NCI-H1436 treated with DMSO at 0.1 percent for 48 hours (cell line): ENCODE measurements around the gene SUPT5H.
"Not testable (repeated sequence)": the region's sequence is repeated elsewhere in the genome, so short reads cannot be mapped to it uniquely, and the experiment has no call there.

Experiments
- DNase-seq: peaks from one replicate; lab custom pipeline; 2025; lab: John Stamatoyannopoulos, UW

SUPT5H gene

DNA sequence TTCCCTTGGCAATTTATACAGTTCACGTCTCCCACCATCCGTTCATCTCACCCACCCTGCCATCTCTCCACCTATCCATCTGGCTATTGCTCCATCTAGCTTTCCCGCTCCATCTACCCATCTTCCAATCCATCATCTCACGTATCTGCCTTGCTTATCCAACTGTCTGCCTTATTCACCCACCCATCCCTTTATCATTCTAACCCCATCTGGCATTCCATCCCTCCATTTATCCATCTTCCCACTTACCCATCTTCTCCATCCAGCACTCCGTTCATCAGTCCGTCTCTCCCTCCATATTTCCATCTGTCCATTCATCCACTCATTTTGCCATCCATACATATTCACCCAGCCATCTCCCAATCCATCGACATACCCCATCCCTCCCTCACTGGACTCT is 19.6 kb upstream of the SUPT5H start:
- DNase-seq = no peak

GRCh38 chr19:39426170-39426569 is 19.2 kb upstream of the SUPT5H start:
- DNase-seq = no peak

DNA sequence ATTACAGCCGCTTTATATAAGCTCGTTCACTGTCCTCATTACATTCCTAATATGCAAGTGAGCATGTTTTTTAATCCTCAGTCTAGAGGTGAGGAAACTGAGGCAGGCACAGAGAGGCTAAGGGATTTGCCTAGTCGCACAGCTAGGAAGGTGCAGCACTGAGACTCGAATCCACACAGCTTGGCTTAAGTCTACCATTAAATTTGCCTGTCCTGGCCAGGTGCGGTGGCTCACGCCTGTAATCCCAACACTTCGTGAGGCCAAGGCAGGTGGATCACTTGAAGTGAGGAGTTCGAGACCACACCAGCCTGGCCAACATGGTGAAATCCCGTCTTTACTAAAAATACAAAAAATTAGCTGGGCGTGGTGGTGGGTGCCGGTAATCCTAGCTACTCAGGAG is 17.7 kb upstream of the SUPT5H start:
- no peak for DNase-seq

- DNase-seq = no peak
Observed at GRCh38 chr19:39428283-39429112, 16.9 kb upstream of the SUPT5H start.

GRCh38 chr19:39430675-39431593 is 14.4 kb upstream of the SUPT5H start:
- DNase-seq = no peak

- DNase-seq = no peak
Observed at GRCh38 chr19:39432677-39433025, 12.7 kb upstream of the SUPT5H start.

- no peak for DNase-seq
Observed at GRCh38 chr19:39433480-39434079, 11.8 kb upstream of the SUPT5H start.

- DNase-seq = no peak
Observed at GRCh38 chr19:39434123-39435076, 11.0 kb upstream of the SUPT5H start.

DNA sequence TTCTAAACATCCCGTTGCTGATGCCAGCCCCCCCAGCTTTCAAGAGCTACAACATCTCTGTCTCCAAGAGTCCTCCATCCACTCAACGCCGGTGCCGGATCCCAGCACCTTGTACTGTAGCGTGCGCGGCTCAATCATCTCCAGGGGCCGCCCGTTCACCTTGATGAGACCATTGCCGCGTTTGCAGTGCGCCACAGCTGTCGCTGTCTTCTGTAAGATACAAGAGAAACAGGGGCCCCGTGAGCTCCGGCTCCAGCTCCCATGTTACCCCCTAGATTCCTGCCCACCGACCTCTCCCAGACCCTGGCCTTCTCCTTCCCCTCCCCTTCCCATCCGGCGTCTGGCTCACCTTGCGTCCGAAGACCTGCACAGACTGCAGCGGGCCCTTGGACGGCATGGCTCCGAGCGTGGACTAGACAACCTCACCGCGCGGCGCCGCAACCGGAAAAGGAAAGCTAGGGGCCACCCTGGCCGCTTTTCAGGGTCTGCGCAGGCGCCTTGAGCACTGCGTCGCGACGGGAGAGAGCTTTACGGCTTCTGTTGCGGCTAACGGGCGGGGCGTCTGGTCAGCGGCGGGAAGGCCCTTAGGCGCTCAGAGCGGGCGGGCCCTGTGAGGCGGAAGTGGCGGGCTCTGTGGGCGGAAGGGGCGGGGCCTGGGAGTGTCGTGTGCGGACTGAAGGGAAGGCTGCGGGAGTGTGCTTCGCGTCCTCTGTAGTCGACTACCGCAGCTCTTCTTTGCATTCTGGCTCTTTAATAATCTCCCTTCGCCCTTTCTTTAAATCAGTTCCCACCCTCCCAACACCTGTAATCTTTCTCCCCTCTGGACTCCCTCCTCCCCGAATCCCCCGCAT is 9.7 kb upstream of the SUPT5H start, which contains the start of gene RPS16:
TSS of gene RPS16 (minus strand) at position 451 of the 851 bp plus-strand sequence. CDS start at position 397, 54 bp downstream.
- peak; percentile 86 for DNase-seq

GRCh38 chr19:39436350-39436716 is 9.0 kb upstream of the SUPT5H start:
- DNase-seq = no peak

GRCh38 chr19:39438270-39438934 is 7.0 kb upstream of the SUPT5H start:
- DNase-seq = no peak

GRCh38 chr19:39444598-39445195 is 685 bp upstream of the SUPT5H start:
- DNase-seq = no peak

DNA sequence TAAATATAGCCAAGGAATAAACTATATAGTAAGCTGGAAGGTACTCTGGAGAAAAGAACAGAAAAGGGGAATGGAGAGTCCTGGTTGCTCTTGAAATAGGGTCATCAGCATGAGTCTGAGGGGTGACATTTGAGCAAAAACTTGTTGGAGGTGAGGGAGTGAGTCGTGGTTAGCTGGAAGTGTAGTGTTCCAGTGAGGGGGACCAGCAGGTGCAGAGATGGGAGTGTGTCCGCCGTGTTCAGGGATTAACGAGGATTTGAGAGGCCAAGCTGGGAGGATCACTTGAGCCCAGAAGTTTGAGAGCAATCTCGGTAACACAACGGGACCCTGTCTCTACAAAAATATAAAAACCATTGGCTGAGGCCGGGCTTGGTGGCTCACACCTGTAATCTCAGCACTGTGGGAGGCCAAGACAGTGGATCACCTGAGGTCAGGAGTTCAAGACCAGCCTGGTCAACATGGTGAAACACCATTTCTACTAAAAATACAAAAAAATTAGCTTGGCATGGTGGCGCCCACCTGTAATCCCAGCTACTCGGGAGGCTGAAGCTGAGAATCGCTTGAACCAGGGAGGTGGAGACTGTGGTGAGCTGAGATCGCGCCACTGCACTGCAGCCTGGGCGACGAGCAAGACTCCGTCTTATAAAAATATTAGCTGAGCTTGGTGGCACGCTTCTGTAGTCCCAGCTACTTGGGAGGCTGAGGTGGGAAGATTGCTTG is 1.1 kb downstream of the SUPT5H start:
- DNase-seq = no peak

GRCh38 chr19:39448271-39448670 is 2.9 kb downstream of the SUPT5H start:
- DNase-seq = no peak

GRCh38 chr19:39449116-39449797 is 3.9 kb downstream of the SUPT5H start:
- DNase-seq = no peak

GRCh38 chr19:39451257-39451656 is 5.9 kb downstream of the SUPT5H start:
- DNase-seq = not testable (repeated sequence)

DNA sequence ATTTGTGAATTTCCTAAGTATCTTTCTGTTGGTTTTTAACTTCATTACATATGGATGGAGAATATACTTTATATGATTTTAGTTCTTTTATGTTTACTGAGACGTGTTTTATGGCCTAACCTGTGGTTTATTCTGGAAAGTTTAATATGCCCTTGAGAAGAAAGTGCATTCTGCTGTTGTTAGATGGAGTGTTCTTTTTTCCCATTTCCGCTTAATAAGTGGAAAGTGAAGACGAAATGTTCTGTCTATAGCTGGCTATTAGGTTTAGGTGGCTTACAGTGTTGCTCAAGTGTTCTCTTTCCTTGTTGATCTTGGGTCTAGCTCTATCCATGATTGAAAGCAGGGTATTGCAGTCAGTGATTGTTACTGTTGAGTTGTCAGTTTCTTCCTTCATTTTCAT is 18.0 kb downstream of the SUPT5H start:
- DNase-seq = no peak
